K562 (cell line): ENCODE data around the gene SLC35D3. TPM values are rescaled to one million over a fixed set of nuclear protein-coding genes. Genes with fewer than 3 reads are reported as not detected.

Source experiments
- ATAC-seq: fragments of 200-7000 bp; cut with Tn5 transposase; 3 replicates; pipeline ENCODE4 v1.9.1; 2020; ENCODE audit warnings: moderate library complexity
- BruUV-seq: library from RNA; stranded (reverse); fragments of 400-500 nt; replicated peaks from 2 replicates; lab custom pipeline; 2021; lab: Mats Ljungman, UMichigan
- CTCF ChIA-PET: fragments of 300-600 bp; formaldehyde crosslinking; extraction: SDS; loops from one replicate; lab custom pipeline; 2021; ENCODE audit warnings: low intra/inter-chr PET ratio; lab: Yijun Ruan, JAX
- POLR2A ChIA-PET: fragments of 300-600, 350-650 bp; sonication (Branson Sonifier 250); formaldehyde crosslinking; extraction: SDS; loops from one replicate; lab custom pipeline; 2021; ENCODE audit warnings: antibody characterized with exemption, inconsistent platforms; lab: Yijun Ruan, JAX
- DNase-seq, 4 experiments: peaks; one replicate each; pipeline versions ENCODE4 v3.0.0 to v3.0.0-alpha.2; 2011 to 2018; ENCODE audit warnings: low spot score in 3 of 4, mixed read lengths in 3 of 4; ENCODE audit errors: extremely low read depth in 1 of 4
- FAIRE-seq: peaks from 2 replicates; lab custom pipeline; 2011; peaks lifted over from hg19 to GRCh38; lab: Jason Lieb, UNC
- H2AFZ ChIP-seq: 2 replicates; pipeline ENCODE4 v1.6.0; 2011; ENCODE audit warnings: low read depth, low read length, control low read depth, inconsistent platforms
- H3K27ac ChIP-seq: fragments of 200-600 bp; 3 replicates; pipeline ENCODE4 v1.8.0; 2011; ENCODE audit warnings: low read depth, mild to moderate bottlenecking, control low read depth, inconsistent platforms, low read length, moderate library complexity, mixed read lengths; ENCODE audit errors: extremely low read depth
- H3K27me3 ChIP-seq, 2 experiments: fragments of 300-600 bp in 1 of 2; 2 replicates in 1 of 2; 3 replicates in 1 of 2; pipeline versions ENCODE4 v1.6.0 to v1.8.0; 2011; ENCODE audit warnings: inconsistent platforms in 2 of 2, low read length in 2 of 2, mild to moderate bottlenecking in 1 of 2, mixed read lengths in 1 of 2, moderate library complexity in 1 of 2; ENCODE audit not compliant: control insufficient read depth in 2 of 2, insufficient read depth in 2 of 2
- H3K36me3 ChIP-seq: fragments of 300-600 bp; 3 replicates; pipeline ENCODE4 v1.8.0; 2011; ENCODE audit warnings: mild to moderate bottlenecking, low read length, inconsistent platforms; ENCODE audit not compliant: control insufficient read depth, insufficient read depth
- H3K4me1 ChIP-seq, 2 experiments: fragments of 200-600 bp in 1 of 2; replicated peaks in 1 of 2; 2 replicates in 1 of 2; 3 replicates in 1 of 2; pipeline versions ENCODE4 v1.5.1 to v1.8.0; 2011; ENCODE audit warnings: inconsistent platforms in 2 of 2, low read length in 2 of 2, mild to moderate bottlenecking in 1 of 2, mixed read lengths in 1 of 2, moderate library complexity in 1 of 2; ENCODE audit not compliant: control insufficient read depth in 2 of 2, insufficient read depth in 2 of 2
- H3K4me2 ChIP-seq: 2 replicates; pipeline ENCODE4 v1.6.1; 2011; ENCODE audit warnings: low read length, control low read depth, inconsistent platforms, mixed read lengths; ENCODE audit not compliant: insufficient read depth
- H3K4me3 ChIP-seq: fragments of 200-600 bp; sonication (generic), shearing (Covaris generic); 2 replicates; pipeline ENCODE4 v1.5.1; 2016; ENCODE audit warnings: control low read depth, inconsistent platforms
- H3K79me2 ChIP-seq: fragments of 200-600 bp; 3 replicates; pipeline ENCODE4 v1.8.0; 2011; ENCODE audit warnings: low read length, inconsistent platforms; ENCODE audit not compliant: control insufficient read depth, insufficient read depth
- H3K9ac ChIP-seq, 2 experiments: 2 replicates each; pipeline versions ENCODE4 v1.6.0 to v1.6.1; 2011; ENCODE audit warnings: low read depth in 2 of 2, low read length in 2 of 2, control low read depth in 1 of 2, inconsistent platforms in 1 of 2, mild to moderate bottlenecking in 1 of 2, mixed read lengths in 1 of 2; ENCODE audit not compliant: insufficient read depth in 1 of 2
- H3K9me1 ChIP-seq: one replicate; pipeline ENCODE4 v1.6.0; 2011; ENCODE audit warnings: inconsistent platforms, mild to moderate bottlenecking, low read length, moderate library complexity; ENCODE audit not compliant: control insufficient read depth, insufficient read depth
- H3K9me3 ChIP-seq: replicated peaks from 2 replicates; pipeline ENCODE4 v1.5.1; 2011; ENCODE audit warnings: low read depth, low read length, inconsistent platforms; ENCODE audit not compliant: control insufficient read depth, insufficient read depth
- H4K20me1 ChIP-seq: replicated peaks from 2 replicates; pipeline ENCODE4 v1.6.1; 2011; ENCODE audit warnings: low read length, inconsistent platforms, mixed read lengths; ENCODE audit not compliant: control insufficient read depth, insufficient read depth
- DACH1 ChIP-seq: fragments of 450-650 bp; IDR thresholded peaks from 2 replicates; pipeline ENCODE4 v1.6.1; 2018; ENCODE audit not compliant: partially characterized antibody
- FOXK2 ChIP-seq, 2 experiments: fragments of 450-650 bp; IDR thresholded peaks in 1 of 2; conservative IDR thresholded peaks in 1 of 2; 2 replicates each; pipeline ENCODE4 v1.6.1; 2016; ENCODE audit warnings: low read depth in 2 of 2, mild to moderate bottlenecking in 1 of 2
- MYNN ChIP-seq, 2 experiments: sonication (generic); formaldehyde crosslinking in 1 of 2; IDR thresholded peaks; 2 replicates each; pipeline versions ENCODE4 v1.5.0 to v1.6.1; 2016 to 2020; ENCODE audit warnings: antibody characterized with exemption in 1 of 2, missing genetic modification reagents in 1 of 2
- NCOA2 ChIP-seq, 2 experiments: fragments of 450-650 bp; IDR thresholded peaks; 2 replicates each; pipeline ENCODE4 v1.6.1; 2018; ENCODE audit warnings: mild to moderate bottlenecking in 2 of 2, moderate library complexity in 1 of 2; ENCODE audit not compliant: partially characterized antibody in 2 of 2
- NFIC ChIP-seq: fragments of 450-650 bp; IDR thresholded peaks from 2 replicates; pipeline ENCODE4 v1.6.1; 2017; ENCODE audit warnings: mild to moderate bottlenecking, inconsistent platforms
- NFXL1 ChIP-seq: fragments of 450-650 bp; formaldehyde crosslinking; IDR thresholded peaks from 2 replicates; pipeline ENCODE4 v1.4.0; 2021; ENCODE audit warnings: mild to moderate bottlenecking
- PTTG1 ChIP-seq: fragments of 450-650 bp; IDR thresholded peaks from 2 replicates; pipeline ENCODE4 v1.6.1; 2016; ENCODE audit warnings: low read depth, mild to moderate bottlenecking, missing genetic modification characterization, missing compliant biosample characterization
- RB1 ChIP-seq: fragments of 450-650 bp; IDR thresholded peaks from 2 replicates; pipeline ENCODE4 v1.6.1; 2017; ENCODE audit warnings: low read depth, mild to moderate bottlenecking
- SETDB1 ChIP-seq: IDR thresholded peaks from one replicate; pipeline ENCODE4 v1.6.1; 2012; ENCODE audit warnings: low read length, control low read depth, inconsistent platforms
- SP1 ChIP-seq: sonication (generic); formaldehyde crosslinking; IDR thresholded peaks from 2 replicates; pipeline ENCODE4 v1.8.1; 2022; ENCODE audit warnings: mild to moderate bottlenecking, missing genetic modification reagents
- SP2 ChIP-seq: IDR thresholded peaks from 2 replicates; pipeline ENCODE4 v1.6.1; 2011; ENCODE audit warnings: mild to moderate bottlenecking, low read depth, low read length, moderate library complexity; ENCODE audit not compliant: poor library complexity, severe bottlenecking; ENCODE audit errors: extremely low read depth
- TCF7 ChIP-seq: sonication (generic); IDR thresholded peaks from 2 replicates; pipeline ENCODE4 v1.6.1; 2016; ENCODE audit warnings: antibody characterized with exemption, borderline replicate concordance
- THAP12 ChIP-seq: fragments of 250-450 bp; sonication (Bioruptor Pico); IDR thresholded peaks from 2 replicates; pipeline ENCODE4 v1.9.0; 2021; ENCODE audit warnings: mild to moderate bottlenecking, inconsistent platforms
- ZFP30 ChIP-seq: fragments of 250-450 bp; sonication (Bioruptor Pico); IDR thresholded peaks from 2 replicates; pipeline ENCODE4 v1.8.0; 2022; ENCODE audit warnings: moderate library complexity, mild to moderate bottlenecking, inconsistent platforms, borderline replicate concordance
- ZNF41 ChIP-seq: fragments of 250-450 bp; sonication (Bioruptor Pico); conservative IDR thresholded peaks from 2 replicates; pipeline ENCODE4 v1.4.0; 2020; ENCODE audit warnings: mild to moderate bottlenecking
- ZNF583 ChIP-seq: fragments of 250-450 bp; sonication (Bioruptor Pico); IDR thresholded peaks from 2 replicates; pipeline ENCODE4 v1.4.0; 2020
- WGBS: fragments of 100-300 bp; shearing (Covaris generic); methylation state at CpG from one replicate; pipeline ENCODE4 v1.1.6; 2016; ENCODE audit warnings: low coverage, mixed read lengths; ENCODE audit not compliant: insufficient coverage; ENCODE audit errors: missing lambda C conversion rate; 5-methylcytosine and 5-hydroxymethylcytosine counted together
- in situ Hi-C: fragments of 300-500 bp; cut with MboI; formaldehyde crosslinking; loops from 4 replicates; pipeline ENCODE4 v1.15.0; 2018; ENCODE audit warnings: inconsistent platforms, mixed read lengths
- intact Hi-C: fragments of 100-400 bp; cut with micrococcal nuclease; formaldehyde crosslinking; loops from 2 replicates; pipeline ENCODE4 v1.14.2; 2022
- polyA plus RNA-seq, 8 experiments: library from polyadenylated mRNA; depleted of rRNA in 4 of 8; stranded (reverse) in 5 of 8; unstranded in 3 of 8; fragments of >200 nt; fragmentation: Nextera tagmentation in 2 of 8; fragmentation: Illumina TruSeq in 1 of 8; extraction: Ambion mirVana in 2 of 8; extraction: Trizol in 1 of 8; gene quantifications; 2 replicates each; pipeline versions ENCODE4 v1.2.1 to v1.2.3, GENCODE V29; 2011 to 2014; ENCODE audit warnings: inconsistent platforms in 1 of 8, missing spikeins in 1 of 8
- total RNA-seq, 7 experiments: library from RNA; depleted of rRNA in 6 of 7; stranded (reverse); fragments of >200 nt in 6 of 7; fragmentation: Illumina TruSeq in 2 of 7; extraction: Trizol in 2 of 7; gene quantifications; 2 replicates each; pipeline versions ENCODE4 v1.2.1 to v1.2.3, GENCODE V29; 2011 to 2021; ENCODE audit warnings: low replicate concordance in 1 of 7

Gene SLC35D3
- total and polyA plus RNA-seq, 9 of the 15 experiments (the other 6 are each of a cell fraction or from before 2014, with no cell fraction given), result not detected

GRCh38 chr6:136890986-136891385, 31.1 kb upstream of the SLC35D3 start:
- ATAC-seq (no peak), FAIRE-seq (no peak), DNase-seq (no peak)
- Histone ChIP-seq H3K79me2 (no peaks in the 10 kb centered on the region), H2AFZ (no peak overlapping the region), H3K4me1 (peaks cover 0 to 8% of the 10 kb centered on the region in 2 experiments; a peak in 2 of 5 replicates), H4K20me1 (no peaks in the 10 kb centered on the region), H3K27me3 (no peaks in the 10 kb centered on the region)
- ChIA-PET POLR2A (no interaction called here), CTCF (no interaction called here)
- 48% methylated on average over 3 of the region's 3 CpGs for WGBS
- in situ Hi-C loops, result no loop called here
- TF ChIP-seq ZFP30 (CRISPR knock-in tag) (no peak), ZNF583 (CRISPR knock-in tag) (no peak), THAP12 (no peak), MYNN (IDR thresholded peaks at IDR 0.05) (no peak), MYNN (CRISPR knock-in tag; IDR thresholded peaks at IDR 0.05) (no peak), TCF7 (no peak), NFXL1 (CRISPR knock-in tag) (no peak), PTTG1 (tag) (no peak), NFIC (no peak), NCOA2 (IDR thresholded peaks at IDR 0.05; ENCODE audit: partially characterized antibody in 2 of 2) (no peak), RB1 (no peak), FOXK2 (conservative IDR thresholded peaks at IDR 0.05 in 1 of 2, IDR thresholded peaks at IDR 0.05 in 1 of 2; ENCODE audit: low read depth in 2 of 2) (no peak), SP1 (CRISPR knock-in tag) (no peak), DACH1 (no peak), SP2 (no peak), ZNF41 (CRISPR knock-in tag) (no peak), SETDB1 (no peak)
- TF ChIP-seq, all 486 proteins: peak for 0
- no peak overlapping the region for H3K4me3 ChIP-seq
- H3K9ac ChIP-seq, result no peak overlapping the region
- BruUV-seq, result no TSS peak
- no peaks in the 10 kb centered on the region for H3K36me3 ChIP-seq
- H3K27ac ChIP-seq, result no peak overlapping the region
- intact Hi-C loops, result no loop called here
- no peaks in the 10 kb centered on the region for H3K9me1 ChIP-seq
- H3K4me2 ChIP-seq, result no peak overlapping the region
- H3K9me3 ChIP-seq, result no peaks in the 10 kb centered on the region
